SHP77 (cell line): ENCODE results near the gene TIGD3.
A peak's percentile ranks its signal among the peaks of the same experiment; 100 is the strongest.

Experiments
- DNase-seq, 2 experiments: peaks; one replicate each; lab custom pipeline; 2025; lab: John Stamatoyannopoulos, UW

TIGD3 gene

DNA sequence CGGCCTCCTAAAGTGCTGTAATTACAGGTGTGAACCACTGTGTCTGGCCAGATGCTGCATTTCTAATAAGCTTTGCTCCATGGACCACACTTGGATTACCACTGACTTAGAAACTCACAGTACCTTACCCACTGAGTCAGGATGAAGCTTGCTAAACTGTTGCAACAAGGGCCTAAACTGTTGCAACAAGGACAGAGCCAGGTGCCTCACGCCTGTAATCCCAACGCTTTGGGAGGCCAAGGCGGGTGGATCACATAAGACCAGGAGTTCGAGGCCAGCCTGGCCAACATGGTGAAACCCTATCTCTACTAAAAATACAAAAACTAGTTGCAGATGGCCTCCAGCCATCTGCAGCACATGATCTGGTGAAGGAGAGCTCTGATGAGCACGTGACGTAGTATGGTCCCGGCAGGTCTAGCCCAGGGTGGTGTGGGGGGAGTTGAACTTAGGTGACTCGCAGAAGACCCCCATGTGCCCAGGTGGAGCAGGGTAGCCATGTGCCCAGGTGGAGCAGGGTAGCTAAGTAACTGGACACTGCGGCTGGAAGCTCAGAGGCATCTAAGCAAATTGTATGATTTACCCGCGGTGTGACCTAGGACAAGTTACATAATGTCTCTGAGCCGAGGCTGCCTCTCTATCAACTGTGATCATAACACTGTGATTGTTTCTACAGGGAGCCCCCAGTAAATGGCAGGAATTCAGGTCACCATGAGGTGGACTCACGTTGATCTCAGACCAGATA is 19.5 kb downstream of the TIGD3 start:
- DNase-seq: no peak

DNA sequence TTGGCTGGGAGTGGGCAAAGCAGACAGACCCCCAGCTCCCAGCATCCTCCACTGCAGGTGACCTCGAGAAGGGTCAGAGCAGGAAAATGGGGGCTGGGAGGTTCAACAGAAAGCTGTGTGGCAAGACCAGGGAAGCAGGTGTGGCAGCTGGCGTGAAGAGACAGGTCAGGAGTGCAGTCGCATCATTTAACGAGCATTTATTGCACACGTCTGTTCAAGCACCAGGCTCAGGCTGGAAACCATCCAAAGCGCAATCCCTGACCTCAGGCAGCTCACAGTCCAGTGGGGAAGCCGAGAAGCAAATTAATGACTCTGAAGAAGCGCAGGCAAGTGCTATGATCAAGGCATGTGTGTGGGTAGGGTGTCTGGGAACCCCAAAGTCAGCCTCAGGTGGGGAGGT is 20.5 kb downstream of the TIGD3 start:
- DNase-seq: peak in 1 of 2 experiments; percentile 23

DNA sequence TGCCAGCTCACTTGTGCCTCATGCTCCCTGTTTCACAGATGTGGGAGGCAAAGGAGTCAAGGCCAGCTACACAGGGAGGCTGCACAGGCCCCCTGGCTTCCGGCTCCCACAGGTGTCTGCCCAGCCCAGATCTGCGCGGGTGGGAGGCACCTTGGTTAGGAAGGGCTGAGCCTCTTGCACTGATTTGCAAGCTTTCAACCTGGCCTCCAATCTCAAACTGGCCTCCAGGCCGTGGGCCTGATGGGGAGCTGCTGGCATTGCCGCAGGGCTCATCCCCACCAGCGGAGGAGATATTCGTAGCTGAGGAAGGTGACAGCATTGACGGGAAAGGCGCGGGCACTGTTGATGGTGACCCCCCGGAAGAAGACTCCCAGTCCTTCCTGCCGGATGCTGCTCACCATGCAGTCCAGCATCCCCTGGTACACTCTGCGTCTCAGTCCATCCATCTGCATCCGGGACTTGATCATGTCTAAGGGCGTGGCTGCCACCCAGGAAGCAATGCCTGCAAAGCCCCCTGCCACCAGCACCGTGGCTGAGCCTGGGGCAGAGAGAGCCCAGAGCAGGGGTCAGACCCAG is 21.7 kb downstream of the TIGD3 start:
- DNase-seq: no peak

DNA sequence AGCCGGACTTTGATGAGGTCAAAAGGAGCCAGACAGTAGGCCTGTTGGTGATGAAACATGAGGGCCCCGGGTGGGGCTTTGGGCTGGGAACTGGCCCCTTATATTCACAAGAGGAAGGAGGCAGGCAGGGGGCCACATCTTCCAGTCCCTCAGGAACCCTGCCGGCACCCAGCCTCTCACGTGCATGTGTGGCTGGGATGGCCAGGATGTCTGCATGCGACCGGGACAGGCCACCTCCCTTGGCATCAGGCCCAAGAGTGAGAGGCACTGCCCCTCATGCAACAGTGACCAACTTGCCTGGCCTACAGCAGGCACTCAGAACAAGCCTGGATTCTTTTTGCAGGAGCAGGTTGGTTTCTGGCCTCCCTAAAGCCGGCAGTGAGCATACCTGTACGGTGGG is 22.5 kb downstream of the TIGD3 start:
- DNase-seq: no peak

DNA sequence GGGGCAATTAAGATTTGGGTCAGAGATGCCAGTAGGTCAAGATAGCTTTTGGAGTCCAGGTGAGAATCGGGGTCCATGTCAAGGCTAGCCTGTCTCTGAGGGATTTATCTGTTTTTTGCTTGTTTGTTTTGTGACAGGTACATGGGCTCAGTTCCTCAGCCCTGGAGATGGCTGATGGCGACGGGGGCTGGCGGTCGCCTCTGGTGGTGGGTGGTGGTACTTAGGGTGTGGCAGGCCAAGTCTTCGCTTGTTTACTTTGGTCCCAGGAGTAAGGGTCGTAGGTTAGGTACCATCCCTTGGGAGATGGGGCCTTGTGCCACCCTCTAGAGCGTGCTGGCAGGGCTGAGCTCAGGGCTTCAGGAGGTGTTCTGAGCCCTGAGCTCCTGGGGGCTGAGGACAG is 23.2 kb downstream of the TIGD3 start:
- no peak for DNase-seq

DNA sequence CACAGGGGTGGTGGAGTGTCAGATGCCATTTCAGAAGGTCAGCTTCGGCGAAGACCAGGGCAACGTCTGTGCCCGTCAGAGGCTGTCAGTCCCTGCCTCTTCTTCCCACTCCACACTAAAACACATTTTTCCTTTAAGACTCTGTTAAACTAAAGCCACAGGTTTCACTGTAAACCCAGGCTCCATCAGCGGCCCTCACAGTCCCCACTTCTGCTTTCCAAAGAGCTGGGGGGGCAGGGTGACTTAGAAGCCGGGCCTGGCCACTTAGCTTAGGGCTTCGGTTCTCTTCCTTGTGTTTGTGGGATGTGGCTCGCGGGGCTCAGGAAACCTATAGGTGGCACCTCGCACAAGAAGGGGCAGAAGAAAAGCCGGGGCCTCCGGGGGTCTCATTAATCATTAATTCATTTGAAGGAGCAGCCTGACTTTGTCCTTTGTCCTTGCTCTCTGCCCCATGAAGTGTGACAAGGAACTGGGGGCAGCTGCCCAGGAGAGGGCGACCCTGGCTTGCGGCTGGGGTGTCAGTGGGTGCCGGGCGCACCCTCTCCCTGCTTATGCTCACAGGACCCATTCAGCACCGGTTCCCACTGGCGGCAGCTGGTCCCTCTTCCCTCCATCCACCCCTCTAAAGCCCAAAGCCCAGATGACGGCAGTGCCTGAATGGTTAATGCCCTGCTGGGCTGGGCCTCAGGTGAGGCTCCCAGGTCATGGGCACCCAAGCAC is 23.8 kb downstream of the TIGD3 start:
- DNase-seq: no peak

DNA sequence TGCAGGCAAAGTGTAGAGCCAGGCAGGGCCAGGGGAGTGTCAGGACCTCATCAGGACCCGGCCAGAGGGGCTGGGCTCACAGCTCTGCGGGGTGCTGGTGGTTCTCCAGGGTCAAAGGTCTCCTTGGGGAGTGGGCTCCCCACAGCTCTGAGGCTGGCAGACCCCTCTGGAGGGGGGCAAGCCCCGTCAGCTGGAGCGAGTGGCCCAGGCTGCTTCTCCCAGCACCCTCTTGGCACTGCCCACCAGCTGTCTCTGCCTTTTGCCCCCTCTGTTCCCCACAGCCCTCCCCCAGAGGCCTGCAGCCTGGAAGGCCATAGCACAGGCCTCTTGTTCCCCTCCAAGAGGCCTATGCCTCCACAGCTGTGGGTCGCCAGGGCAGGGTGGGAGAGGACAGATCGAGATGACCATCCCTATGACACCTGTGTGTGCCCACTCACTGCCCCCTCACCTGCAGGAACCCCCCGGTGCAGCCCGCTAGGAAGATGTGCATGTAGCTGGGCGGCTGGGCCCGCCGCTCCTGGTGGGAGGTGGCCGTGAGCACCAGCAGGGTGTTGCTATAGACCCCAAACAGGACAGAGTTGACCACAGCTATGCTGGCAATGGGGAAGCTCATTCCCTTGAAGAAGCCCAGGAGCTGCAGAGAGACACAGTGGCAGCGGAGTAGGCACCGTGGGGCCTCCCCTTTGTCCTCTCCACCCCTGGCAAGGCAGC is 24.5 kb downstream of the TIGD3 start:
- DNase-seq: no peak

DNA sequence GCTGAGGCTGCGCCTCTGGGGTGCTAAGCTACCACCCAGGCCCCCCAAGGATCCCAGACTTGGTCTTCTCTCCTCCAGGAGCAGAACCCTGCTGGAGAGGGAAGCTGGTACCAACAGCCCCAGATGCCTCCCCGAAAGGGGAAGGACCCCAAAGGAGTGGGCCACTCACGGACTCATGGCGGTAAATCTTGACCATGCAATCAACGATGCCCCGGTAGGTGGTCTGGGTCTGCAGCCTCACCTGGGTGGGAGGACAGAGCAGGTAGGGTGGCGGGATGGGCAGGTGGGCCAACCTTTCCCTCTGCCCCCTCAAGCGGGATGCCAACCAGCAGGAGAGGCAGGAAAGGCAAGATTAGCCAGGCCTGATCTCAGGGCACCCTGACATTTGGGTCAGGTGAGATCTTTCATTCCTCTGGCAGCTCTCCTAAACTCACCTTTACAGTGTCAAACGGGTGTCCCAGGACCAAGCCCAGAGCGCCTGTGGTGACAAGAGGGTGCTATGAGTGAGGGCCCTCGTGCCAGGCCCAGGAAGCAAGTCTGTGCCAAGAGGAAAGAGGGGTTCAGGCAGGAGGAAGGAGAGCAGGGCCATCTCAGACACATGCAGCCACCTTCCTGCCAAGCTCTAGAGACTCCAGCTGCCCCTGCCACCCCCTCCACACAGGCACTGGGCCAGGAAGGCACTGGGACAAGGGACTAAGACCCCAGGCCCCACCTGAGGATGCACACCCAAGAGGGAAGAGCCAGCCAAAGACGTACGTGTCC is 25.3 kb downstream of the TIGD3 start:
- no peak for DNase-seq

DNA sequence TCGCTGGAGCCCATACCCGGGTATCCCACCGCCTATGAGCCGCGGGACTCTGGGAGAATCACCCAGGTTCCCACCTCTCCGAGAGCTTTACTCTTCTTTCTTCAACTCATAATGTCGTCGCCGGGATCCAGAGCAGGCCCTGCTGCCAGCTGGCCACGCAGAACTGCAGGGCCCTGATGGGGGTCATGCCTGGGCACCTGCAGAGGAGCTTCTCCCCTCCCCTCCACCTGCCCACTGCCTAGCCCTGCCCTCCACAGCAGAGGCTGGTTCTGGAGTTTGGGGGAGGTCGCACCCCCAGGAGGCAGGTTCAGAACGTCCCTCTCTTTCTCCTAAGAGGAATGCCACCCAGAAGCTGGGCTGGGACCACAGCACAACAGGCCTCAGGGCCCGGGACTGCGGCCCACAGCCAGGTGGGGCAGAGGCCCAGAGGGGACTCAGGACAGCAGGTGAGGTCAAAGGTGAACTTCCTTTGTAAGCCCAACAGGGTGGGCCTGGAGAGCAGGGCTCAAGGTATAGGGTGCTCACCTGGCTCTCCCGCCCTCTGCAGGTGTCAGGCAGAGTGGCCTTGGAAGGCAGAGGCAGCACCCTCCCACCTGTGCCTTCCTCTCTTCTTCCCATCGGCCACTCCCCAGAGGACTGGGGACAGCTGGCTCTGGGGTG is 26.0 kb downstream of the TIGD3 start:
- DNase-seq: no peak

DNA sequence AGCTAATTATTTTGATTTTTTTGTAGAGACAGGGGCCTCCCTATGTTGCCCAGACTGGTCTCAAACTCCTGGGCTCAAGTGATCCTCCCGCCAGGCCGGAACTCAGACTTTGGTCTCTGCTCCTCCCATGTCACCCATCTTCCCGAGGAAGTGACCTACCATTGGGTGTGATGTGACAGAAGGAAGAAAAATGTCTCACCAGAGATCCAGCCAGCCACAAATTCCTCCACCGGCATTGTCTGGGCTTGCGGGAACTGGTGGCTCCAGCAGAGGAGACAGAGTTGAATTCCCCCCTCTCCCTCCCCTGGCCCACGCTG is 27.1 kb downstream of the TIGD3 start:
- no peak for DNase-seq

DNA sequence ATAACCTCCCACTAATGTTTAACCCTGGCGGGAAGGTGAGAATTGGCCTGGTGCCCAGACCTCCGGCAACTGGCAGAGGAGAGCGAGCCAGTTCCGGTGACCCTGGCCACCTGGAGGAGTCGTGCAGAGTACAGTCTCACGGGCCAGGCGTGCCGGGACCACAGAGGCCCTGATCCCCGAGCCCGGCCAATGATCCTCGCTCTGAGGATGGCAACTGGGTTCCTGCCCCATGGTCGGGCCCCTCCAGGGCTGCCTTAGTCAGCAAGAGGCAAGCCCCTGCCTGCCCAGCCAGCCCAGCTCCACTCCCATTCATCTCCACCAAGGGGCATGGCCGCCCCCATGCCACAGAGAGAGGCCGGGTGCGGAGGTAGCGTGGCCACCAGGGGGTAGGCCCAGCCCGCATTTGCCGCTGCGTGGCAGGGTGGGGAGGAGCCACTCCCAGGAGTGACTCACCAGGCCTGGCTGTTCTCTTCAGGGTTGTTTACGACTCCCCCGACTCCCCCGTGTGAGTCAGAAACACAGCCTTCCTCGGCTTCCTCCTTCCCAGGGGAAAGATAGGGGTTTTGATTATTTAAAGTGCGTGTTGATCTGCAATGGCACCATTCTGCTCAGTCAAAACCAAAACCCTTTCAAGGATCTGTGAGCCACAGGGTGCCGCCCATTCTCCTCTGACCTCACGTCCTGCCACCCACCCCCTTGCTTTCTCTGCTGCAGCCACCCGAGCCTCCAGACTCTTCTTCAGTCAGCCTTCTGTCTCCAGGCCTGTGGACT is 27.7 kb downstream of the TIGD3 start, which contains the start of gene SLC25A45:
Gene SLC25A45 (minus strand): TSS at position 614 of the 771 bp plus-strand sequence. CDS start 695 bp downstream, outside the sequence.
- DNase-seq: peak; percentile 74 to 89

DNA sequence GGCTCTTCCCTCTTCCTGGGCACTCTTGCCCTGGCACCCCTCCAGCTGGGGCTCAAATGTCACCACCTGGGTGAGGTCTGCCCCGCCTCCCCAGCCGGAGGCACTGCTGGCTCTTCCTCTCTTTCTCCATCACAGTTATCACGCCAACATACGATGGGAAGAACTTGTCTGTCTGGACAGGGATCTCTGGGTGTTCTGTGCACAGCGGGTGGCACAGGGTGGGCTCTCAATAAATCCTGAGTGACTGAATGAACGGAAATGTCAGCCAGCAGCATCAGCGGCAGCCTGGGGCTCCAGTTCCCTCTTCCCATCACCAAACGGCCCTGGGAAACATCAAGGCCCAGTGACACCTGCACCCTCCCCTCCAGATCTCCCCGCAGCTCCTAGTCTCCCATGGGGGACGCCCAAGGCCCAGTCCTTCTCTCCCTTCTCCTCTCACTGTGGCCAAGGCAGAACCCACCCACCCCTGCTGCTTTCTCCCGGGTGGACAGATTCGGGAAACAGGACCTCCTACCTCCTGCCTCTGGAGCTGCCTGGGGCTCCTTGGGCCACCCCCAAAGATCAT is 28.3 kb downstream of the TIGD3 start:
- DNase-seq: peak; percentile 81 to 87

DNA sequence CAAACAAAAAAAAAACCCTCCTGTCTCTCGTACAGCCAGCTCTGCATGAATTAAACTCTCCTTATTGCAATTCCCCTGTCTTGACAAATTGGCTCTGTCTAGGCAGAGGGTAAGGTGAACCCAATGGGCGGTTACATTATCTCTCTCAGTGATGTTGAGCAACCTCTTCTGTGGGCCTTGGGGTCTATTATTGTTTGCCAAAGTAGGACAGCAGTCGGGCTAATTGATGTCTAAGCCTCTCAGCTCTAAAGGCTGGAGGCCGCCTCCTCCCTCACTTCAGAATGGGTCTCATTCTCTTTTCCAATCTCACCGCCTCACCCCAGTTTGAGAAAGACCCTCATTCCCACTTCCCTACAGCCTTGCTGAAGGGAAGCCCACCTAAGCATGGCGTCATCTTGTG is 29.2 kb downstream of the TIGD3 start:
- DNase-seq: no peak

DNA sequence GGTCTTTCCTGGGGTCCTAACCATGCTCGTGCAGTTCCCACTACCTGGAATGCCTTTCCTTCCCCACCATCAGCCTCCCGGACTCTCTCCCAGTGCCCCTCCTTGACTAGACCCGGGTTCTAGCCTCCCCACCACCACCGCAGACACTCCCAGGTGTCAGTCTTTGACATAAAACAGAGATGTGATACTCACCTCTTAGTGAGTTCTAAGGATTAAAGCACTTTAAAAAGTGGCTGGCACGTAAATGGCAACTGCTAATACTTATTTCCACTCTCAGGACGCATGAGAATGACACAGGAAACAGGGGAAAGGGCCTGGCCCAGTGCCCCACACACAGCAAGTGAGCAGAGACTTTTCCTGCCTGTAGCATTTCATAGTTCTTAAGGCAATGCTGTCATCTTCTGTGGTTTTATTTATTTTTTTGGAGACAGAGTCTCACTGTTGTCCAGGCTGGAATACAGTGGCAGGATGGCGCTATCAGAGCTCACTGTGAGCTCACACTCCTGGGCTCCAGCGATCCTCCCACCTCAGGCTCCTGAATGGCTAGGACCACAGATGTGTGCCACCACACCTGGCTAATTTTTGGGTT is 29.8 kb downstream of the TIGD3 start:
- DNase-seq: no peak

DNA sequence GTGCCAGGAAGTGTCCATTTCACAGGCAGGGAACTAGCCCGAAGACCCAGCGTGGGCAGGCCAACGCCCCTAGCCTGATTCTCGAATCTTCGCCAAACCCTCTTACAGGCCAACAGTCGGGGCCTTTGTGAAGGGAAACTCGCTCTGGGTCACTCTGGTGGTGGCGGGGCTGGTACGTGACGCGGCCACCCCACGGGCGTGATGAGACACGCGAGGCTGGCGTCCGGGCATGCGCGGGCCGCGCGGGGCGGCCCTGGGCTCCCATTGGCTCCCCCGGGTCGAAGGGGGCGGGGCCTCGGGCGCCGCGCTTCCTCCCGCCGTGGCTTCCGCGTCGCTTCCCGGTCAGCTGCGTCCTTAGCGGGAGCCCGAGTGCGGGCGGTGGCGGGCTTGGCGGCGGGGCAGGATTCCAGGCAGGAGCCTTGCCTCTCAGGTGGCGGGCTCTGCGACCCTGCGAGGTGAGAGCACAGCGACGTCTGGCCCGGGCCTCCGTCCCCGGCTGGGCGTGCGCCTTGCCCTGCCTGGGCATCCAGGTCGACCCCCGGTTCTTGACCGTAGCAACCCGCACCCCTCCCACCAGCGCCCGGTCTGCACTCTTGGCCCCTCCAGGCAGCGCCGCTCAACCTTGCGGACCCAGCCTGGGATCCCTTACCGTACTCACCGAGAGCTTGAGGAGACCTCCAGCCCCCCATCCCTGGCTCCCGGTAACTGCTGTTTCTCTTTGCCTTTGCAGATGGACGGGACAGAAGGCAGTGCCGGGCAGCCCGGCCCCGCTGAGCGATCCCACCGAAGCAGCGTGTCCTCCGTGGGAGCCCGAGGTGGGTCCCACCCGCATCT is 32.0 kb downstream of the TIGD3 start, which contains the start of gene FRMD8:
Gene FRMD8 (plus strand): TSS at position 331 of the 834 bp plus-strand sequence. CDS start 400 bp downstream, at position 731.
- peak; percentile 64 for DNase-seq

DNA sequence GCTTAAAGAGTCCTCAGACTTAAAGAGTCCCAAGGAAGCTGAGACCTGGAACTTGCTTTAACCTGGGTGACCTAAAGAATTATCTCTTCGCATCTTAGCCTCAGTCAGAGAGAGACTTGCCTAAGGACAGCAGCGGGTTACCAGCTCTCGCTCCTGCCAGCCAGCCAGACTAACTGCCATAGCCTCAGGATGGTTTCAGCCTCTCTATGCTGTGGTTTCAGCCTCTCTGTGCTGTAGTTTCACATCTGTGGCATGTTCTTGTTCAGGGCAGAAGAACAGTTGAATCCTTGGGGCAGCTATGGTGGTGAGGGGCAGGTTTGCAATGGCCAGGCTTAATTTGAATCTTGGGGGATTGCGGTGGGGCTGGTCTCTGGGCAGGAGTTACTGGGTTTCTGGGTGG is 34.2 kb downstream of the TIGD3 start:
- DNase-seq: no peak

DNA sequence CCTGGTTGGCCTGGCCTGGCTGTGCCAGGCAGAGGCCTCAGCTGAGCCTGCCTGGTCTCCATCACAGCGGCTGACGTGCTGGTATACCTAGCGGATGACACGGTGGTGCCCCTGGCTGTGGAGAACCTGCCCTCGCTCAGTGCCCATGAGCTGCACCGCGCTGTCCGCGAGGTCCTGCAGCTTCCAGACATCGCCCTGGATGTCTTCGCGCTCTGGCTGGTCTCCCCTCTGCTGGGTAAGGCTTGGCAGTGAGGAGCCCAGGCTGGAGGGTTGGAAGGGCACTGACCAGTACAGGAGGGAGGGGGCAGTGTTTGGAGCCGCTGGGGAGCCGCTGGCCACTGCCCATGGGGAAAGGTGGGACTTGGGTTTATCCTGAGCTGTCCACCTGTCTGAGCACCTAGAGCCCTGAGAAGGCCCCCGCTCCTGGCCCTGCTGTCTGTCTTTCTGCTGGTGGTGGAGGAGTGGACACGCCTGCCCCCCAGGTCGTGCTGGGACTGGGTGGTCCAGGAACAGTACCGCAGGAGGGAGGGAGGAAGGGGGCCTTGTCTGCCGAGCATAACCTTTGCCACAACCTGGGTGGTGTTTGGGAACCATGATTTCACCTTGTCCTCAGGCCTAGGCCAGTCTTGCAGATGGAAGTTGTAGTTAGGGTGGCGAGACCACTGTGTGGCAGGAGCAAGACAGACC is 34.9 kb downstream of the TIGD3 start:
- no peak for DNase-seq
